ENCODE results near the gene PTPRN2.

DNA sequence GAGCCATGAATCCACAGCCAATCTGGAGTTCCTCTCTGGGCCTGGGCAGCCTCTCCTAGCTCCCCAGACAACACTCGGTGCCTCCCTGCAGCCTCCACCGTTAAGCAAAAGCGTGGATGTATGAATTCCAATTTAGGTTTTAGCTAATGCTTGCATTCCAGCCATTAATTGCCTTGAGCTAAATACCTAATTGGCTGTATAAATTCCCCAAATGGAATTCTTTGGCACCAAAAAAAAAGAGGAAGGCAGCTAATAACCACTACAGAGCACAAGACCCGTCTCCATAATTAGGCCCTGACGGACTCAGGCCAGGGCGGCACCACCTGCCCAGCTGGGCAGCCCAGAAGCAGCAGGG lies 140.5 kb downstream of the PTPRN2 start:
- TF ChIP-seq, protein P1, sequence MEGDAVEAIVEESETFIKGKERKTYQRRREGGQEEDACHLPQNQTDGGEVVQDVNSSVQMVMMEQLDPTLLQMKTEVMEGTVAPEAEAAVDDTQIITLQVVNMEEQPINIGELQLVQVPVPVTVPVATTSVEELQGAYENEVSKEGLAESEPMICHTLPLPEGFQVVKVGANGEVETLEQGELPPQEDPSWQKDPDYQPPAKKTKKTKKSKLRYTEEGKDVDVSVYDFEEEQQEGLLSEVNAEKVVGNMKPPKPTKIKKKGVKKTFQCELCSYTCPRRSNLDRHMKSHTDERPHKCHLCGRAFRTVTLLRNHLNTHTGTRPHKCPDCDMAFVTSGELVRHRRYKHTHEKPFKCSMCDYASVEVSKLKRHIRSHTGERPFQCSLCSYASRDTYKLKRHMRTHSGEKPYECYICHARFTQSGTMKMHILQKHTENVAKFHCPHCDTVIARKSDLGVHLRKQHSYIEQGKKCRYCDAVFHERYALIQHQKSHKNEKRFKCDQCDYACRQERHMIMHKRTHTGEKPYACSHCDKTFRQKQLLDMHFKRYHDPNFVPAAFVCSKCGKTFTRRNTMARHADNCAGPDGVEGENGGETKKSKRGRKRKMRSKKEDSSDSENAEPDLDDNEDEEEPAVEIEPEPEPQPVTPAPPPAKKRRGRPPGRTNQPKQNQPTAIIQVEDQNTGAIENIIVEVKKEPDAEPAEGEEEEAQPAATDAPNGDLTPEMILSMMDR (conservative IDR thresholded peaks at IDR 0.05; ENCODE audit: low read length) = no peak
- no peak for TF ChIP-seq EZH2phosphoT487 (IDR thresholded peaks at IDR 0.05; ENCODE audit: borderline replicate concordance, low read depth, low read length)

All from OCI-LY7 (cell line).